Transverse colon (tissue), 4 donors: Measurements from ENCODE around the gene CSH1. TPM values are rescaled to one million over a fixed set of nuclear protein-coding genes. Genes with fewer than 3 reads are reported as not detected.
A peak's percentile ranks its signal among the peaks of the same experiment; 100 is the strongest.

Experiments
- DNase-seq: peaks from one replicate; pipeline ENCODE4 v3.0.0-alpha.2; 2019
- H3K27ac ChIP-seq, 4 donors: fragments of 200-600 bp; sonication (generic); 2 replicates each; pipeline ENCODE4 v1.5.1; 2016 to 2018; ENCODE audit warnings: inconsistent platforms in 4 of 4
- H3K27me3 ChIP-seq: fragments of 200-600 bp; sonication (generic); 2 replicates; pipeline ENCODE4 v1.5.1; 2017; ENCODE audit warnings: inconsistent platforms
- H3K36me3 ChIP-seq, 4 donors: fragments of 200-600 bp; sonication (generic); 2 replicates each; pipeline ENCODE4 v1.5.1; 2017 to 2019; ENCODE audit warnings: inconsistent platforms in 4 of 4
- H3K4me1 ChIP-seq, 4 donors: fragments of 200-600 bp; sonication (generic); 2 replicates each; pipeline ENCODE4 v1.5.1; 2017 to 2020; ENCODE audit warnings: inconsistent platforms in 4 of 4
- H3K4me3 ChIP-seq, 4 donors: fragments of 200-600 bp; sonication (generic); 1 replicate in 1 of 4; 2 replicates in 3 of 4; pipeline versions ENCODE4 v1.5.1 to v1.6.1; 2017 to 2019; ENCODE audit warnings: inconsistent platforms in 4 of 4
- H3K9me3 ChIP-seq, 2 donors: fragments of 200-600 bp; sonication (generic); 2 replicates each; pipeline ENCODE4 v1.5.1; 2017 to 2019; ENCODE audit warnings: inconsistent platforms in 2 of 2
- CTCF ChIP-seq, 5 experiments: fragments of 200-600 bp in 3 of 5; fragments of 450-650 bp in 2 of 5; sonication (generic) in 3 of 5; IDR thresholded peaks; 1 replicate in 2 of 5; 2 replicates in 3 of 5; pipeline ENCODE4 v1.5.1; 2016 to 2017; ENCODE audit warnings: antibody characterized with exemption in 5 of 5, inconsistent platforms in 3 of 5, mild to moderate bottlenecking in 2 of 5, moderate library complexity in 1 of 5
- EP300 ChIP-seq: sonication (generic); formaldehyde crosslinking; IDR thresholded peaks from one replicate; pipeline ENCODE4 v1.6.1; 2017; ENCODE audit warnings: antibody characterized with exemption, low read depth
- POLR2A ChIP-seq: fragments of 450-650 bp; IDR thresholded peaks from one replicate; pipeline ENCODE4 v1.6.1; 2016; ENCODE audit warnings: antibody characterized with exemption, mild to moderate bottlenecking, moderate library complexity
- POLR2AphosphoS5 ChIP-seq, 3 donors: sonication (generic); formaldehyde crosslinking; IDR thresholded peaks; one replicate each; pipeline ENCODE4 v1.6.1; 2016; ENCODE audit warnings: antibody characterized with exemption in 3 of 3
- WGBS, 2 donors: methylation state at CpG; one replicate each; pipeline ENCODE4 v1.1.5; 2018; ENCODE audit warnings: low coverage in 1 of 2; 5-methylcytosine and 5-hydroxymethylcytosine counted together
- in situ Hi-C, 4 donors: fragments of 200-750 bp; cut with MboI; loops; one replicate each; pipeline versions ENCODE4 v1.15.0 to v1.15.1; 2017; ENCODE audit warnings: low sequenced_read_pairs in 3 of 4, low pct_ligation_motif_present in 1 of 4, low pct_unique_long_range_greater_than_20kb in 1 of 4
- intact Hi-C: fragments of 100-400 bp; cut with DNase I; formaldehyde crosslinking; loops from one replicate; pipeline ENCODE4 v1.15.1; 2023; ENCODE audit warnings: low total_unique reads
- total RNA-seq, 4 donors: library from RNA; depleted of rRNA; stranded (reverse); fragments of >200 nt; gene quantifications; one replicate each; pipeline ENCODE4 v1.1.0, GENCODE V29; 2016

CSH1 gene
- total RNA-seq, 4 donors from 2014 or later, result not detected

- no peaks in the 10 kb centered on the region for H3K27me3 ChIP-seq
- peak overlapping the region; percentile 25 to 53 (median 37) for H3K27ac ChIP-seq
- WGBS, 2 donors, result 63% methylated on average over 16 of the region's 16 CpGs; no CpG with 5 or more reads in 1 of the 2 donors
- peak overlapping the region in 2 of 4 donors; percentile 12 to 30 for H3K4me3 ChIP-seq
- peaks cover 0 to 14% (median 3%) of the 10 kb centered on the region in 4 donors for H3K4me1 ChIP-seq
- in situ Hi-C loops, result no loop called here
- TF ChIP-seq EP300 (no peak), POLR2A (no peak), CTCF (IDR thresholded peaks at IDR 0.05) (no peak), POLR2AphosphoS5 (IDR thresholded peaks at IDR 0.05) (no peak)
- no peaks in the 10 kb centered on the region for H3K36me3 ChIP-seq
- intact Hi-C loops, result no loop called here
- DNase-seq, result peak; percentile 80
- no peaks in the 10 kb centered on the region for H3K9me3 ChIP-seq
Observed at GRCh38 chr17:63930951-63931575, 34.7 kb upstream of the CSH1 start.

- WGBS, 2 donors, result 86% methylated on average over 22 of the region's 24 CpGs; no CpG with 5 or more reads in 1 of the 2 donors
- intact Hi-C loops (loop anchor here (10.0 kb wide), 1 partner anchor 95 kb away; the partner anchor contains the start of gene ICAM2), in situ Hi-C loops (loop anchor here in 1 of 4 donors (10.0 kb wide), 1 partner anchor 95 kb away; the partner anchor contains the start of gene ICAM2)
- Histone ChIP-seq H3K27ac (peak overlapping the region in 1 of 4 donors; percentile 37), H3K36me3 (no peaks in the 10 kb centered on the region), H3K9me3 (no peaks in the 10 kb centered on the region), H3K4me1 (peaks cover 0 to 14% (median 3%) of the 10 kb centered on the region in 4 donors), H3K27me3 (no peaks in the 10 kb centered on the region), H3K4me3 (no peak overlapping the region)
- no peak for DNase-seq
- TF ChIP-seq POLR2AphosphoS5 (IDR thresholded peaks at IDR 0.05) (no peak), CTCF (IDR thresholded peaks at IDR 0.05) (no peak), EP300 (no peak), POLR2A (no peak)
Observed at GRCh38 chr17:63929860-63930766, 33.7 kb upstream of the CSH1 start.

- H3K4me3 ChIP-seq, result no peak overlapping the region
- TF ChIP-seq POLR2AphosphoS5 (IDR thresholded peaks at IDR 0.05), result no peak
- no peak for TF ChIP-seq CTCF (IDR thresholded peaks at IDR 0.05)
- TF ChIP-seq POLR2A, result no peak
- TF ChIP-seq EP300, result no peak
- H3K27ac ChIP-seq, result no peak overlapping the region
- H3K36me3 ChIP-seq, result no peaks in the 10 kb centered on the region
- no peak for DNase-seq
- WGBS, 2 donors, result 90% methylated on average over 10 of the region's 10 CpGs; no CpG with 5 or more reads in 1 of the 2 donors
- H3K9me3 ChIP-seq, result no peaks in the 10 kb centered on the region
- in situ Hi-C loops (loop anchor here in 1 of 4 donors (10.0 kb wide), 1 partner anchor 96 kb away; the partner anchor contains the start of gene ICAM2), intact Hi-C loops (loop anchor here (10.0 kb wide), 1 partner anchor 96 kb away; the partner anchor contains the start of gene ICAM2)
- peaks cover 0 to 14% (median 3%) of the 10 kb centered on the region in 4 donors for H3K4me1 ChIP-seq
- no peaks in the 10 kb centered on the region for H3K27me3 ChIP-seq
Observed at GRCh38 chr17:63928966-63929695, 32.8 kb upstream of the CSH1 start.
